Osteocyte (in vitro differentiated cells): Measurements from ENCODE around the gene ITGA6. TPM values are rescaled to one million over a fixed set of nuclear protein-coding genes. Genes with fewer than 3 reads are reported as not detected.
"Not testable (repeated sequence)": the region's sequence is repeated elsewhere in the genome, so short reads cannot be mapped to it uniquely, and the experiment has no call there.

Source experiments
- DNase-seq: peaks from one replicate; pipeline ENCODE4 v3.0.0; 2021; ENCODE audit warnings: mixed read lengths; ENCODE audit not compliant: unreplicated experiment; ENCODE audit errors: extremely low spot score
- H3K27ac Mint-ChIP-seq: one replicate; pipeline ENCODE4 v1.8.0; 2021; ENCODE audit warnings: mild to moderate bottlenecking, mixed read lengths; ENCODE audit not compliant: unreplicated experiment
- H3K27me3 Mint-ChIP-seq: one replicate; pipeline ENCODE4 v1.8.0; 2021; ENCODE audit warnings: mixed read lengths; ENCODE audit not compliant: unreplicated experiment
- H3K36me3 Mint-ChIP-seq: one replicate; pipeline ENCODE4 v1.8.0; 2021; ENCODE audit warnings: mixed read lengths; ENCODE audit not compliant: unreplicated experiment
- H3K4me1 Mint-ChIP-seq: one replicate; pipeline ENCODE4 v1.8.0; 2021; ENCODE audit warnings: mixed read lengths; ENCODE audit not compliant: unreplicated experiment
- H3K4me3 Mint-ChIP-seq: one replicate; pipeline ENCODE4 v1.8.0; 2021; ENCODE audit warnings: mild to moderate bottlenecking, moderate library complexity, mixed read lengths; ENCODE audit not compliant: unreplicated experiment
- H3K9me3 Mint-ChIP-seq: one replicate; pipeline ENCODE4 v1.8.0; 2021; ENCODE audit warnings: mixed read lengths; ENCODE audit not compliant: unreplicated experiment
- total RNA-seq: library from RNA; stranded (reverse); gene quantifications from 2 replicates; pipeline ENCODE4 v1.2.1, GENCODE V29; 2021
- TF ChIP-seq, protein P1 (sequence below): fragments of 200-600 bp; sonication (generic); IDR thresholded peaks from 2 replicates; pipeline ENCODE4 v1.5.0; 2021; ENCODE audit warnings: antibody characterized with exemption, mild to moderate bottlenecking, moderate library complexity

ITGA6 gene
- total RNA-seq, 1 donor from 2014 or later, result 4.2 TPM

DNA sequence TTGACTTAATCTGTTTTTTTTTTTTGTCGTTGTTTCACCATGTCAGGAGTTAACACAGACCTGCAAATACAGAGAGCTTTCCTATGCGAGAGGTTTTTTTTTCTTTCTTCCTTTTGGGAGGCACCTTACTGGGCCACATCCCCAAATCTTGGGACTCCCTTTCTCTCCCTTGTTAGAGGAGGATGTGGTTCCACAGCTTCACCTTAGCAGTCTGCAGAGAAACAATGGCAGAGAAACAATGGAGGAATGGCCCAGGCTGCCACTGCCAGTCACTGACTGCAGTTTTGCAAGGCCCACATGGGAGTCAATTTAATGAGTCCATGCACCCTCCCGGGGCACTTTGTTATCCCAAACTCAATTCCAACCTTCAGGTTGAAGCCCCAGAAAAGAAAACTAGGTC lies 107.7 kb downstream of the ITGA6 start:
- Mint-ChIP-seq H3K4me3 (no peak overlapping the region), H3K27me3 (peaks cover 21% of the 10 kb centered on the region), H3K9me3 (peaks cover 6% of the 10 kb centered on the region), H3K36me3 (peaks cover 3% of the 10 kb centered on the region), H3K4me1 (no peaks in the 10 kb centered on the region), H3K27ac (no peak overlapping the region)
- TF ChIP-seq, protein P1, sequence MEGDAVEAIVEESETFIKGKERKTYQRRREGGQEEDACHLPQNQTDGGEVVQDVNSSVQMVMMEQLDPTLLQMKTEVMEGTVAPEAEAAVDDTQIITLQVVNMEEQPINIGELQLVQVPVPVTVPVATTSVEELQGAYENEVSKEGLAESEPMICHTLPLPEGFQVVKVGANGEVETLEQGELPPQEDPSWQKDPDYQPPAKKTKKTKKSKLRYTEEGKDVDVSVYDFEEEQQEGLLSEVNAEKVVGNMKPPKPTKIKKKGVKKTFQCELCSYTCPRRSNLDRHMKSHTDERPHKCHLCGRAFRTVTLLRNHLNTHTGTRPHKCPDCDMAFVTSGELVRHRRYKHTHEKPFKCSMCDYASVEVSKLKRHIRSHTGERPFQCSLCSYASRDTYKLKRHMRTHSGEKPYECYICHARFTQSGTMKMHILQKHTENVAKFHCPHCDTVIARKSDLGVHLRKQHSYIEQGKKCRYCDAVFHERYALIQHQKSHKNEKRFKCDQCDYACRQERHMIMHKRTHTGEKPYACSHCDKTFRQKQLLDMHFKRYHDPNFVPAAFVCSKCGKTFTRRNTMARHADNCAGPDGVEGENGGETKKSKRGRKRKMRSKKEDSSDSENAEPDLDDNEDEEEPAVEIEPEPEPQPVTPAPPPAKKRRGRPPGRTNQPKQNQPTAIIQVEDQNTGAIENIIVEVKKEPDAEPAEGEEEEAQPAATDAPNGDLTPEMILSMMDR, result no peak
- DNase-seq, result no peak

DNA sequence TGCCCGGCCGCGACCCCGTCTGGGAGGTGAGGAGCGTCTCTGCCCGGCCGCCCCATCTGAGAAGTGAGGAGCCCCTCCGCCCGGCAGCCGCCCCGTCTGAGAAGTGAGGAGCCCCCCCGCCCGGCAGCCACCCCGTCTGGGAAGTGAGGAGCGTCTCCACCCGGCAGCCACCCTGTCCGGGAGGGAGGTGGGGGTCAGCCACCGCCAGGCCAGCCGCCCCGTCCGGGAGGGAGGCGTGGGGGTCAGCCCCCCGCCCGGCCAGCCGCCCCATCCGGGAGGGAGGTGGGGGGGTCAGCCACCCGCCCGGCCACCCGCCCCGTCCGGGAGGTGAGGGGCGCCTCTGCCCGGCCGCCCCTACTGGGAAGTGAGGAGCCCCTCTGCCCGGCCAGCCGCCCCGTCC lies 110.5 kb downstream of the ITGA6 start:
- H3K27ac Mint-ChIP-seq, H3K36me3 Mint-ChIP-seq, H3K4me3 Mint-ChIP-seq, DNase-seq, H3K4me1 Mint-ChIP-seq: not testable (repeated sequence)
- H3K27me3 Mint-ChIP-seq, result peaks cover 23% of the 10 kb centered on the region
- peaks cover 11% of the 10 kb centered on the region for H3K9me3 Mint-ChIP-seq

DNA sequence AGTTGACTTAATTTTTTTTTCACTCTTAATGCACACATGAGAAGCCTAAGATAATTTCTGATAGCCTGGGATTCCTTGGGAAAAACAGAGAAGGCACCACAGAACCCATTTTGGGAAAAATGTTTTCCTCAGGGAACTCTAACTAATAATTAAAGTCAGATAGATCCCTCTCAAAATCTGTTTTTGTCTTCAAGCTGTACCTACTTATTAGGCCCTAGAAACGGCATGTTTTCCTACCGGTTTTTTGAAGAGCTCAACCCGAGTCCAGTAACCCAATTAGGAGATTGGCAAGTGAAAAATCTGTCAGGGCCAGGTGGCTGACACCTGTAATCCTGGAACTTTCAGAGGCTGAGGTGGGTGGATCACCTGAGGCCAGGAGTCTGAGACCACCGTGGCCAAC lies 112.4 kb downstream of the ITGA6 start:
- H3K9me3 Mint-ChIP-seq, result peaks cover 11% of the 10 kb centered on the region
- H3K27me3 Mint-ChIP-seq, result peaks cover 16% of the 10 kb centered on the region
- no peak overlapping the region for H3K4me3 Mint-ChIP-seq
- TF ChIP-seq, protein P1, result no peak
- no peak for DNase-seq
- H3K27ac Mint-ChIP-seq, result no peak overlapping the region
- no peaks in the 10 kb centered on the region for H3K4me1 Mint-ChIP-seq
- H3K36me3 Mint-ChIP-seq, result peaks cover 5% of the 10 kb centered on the region

DNA sequence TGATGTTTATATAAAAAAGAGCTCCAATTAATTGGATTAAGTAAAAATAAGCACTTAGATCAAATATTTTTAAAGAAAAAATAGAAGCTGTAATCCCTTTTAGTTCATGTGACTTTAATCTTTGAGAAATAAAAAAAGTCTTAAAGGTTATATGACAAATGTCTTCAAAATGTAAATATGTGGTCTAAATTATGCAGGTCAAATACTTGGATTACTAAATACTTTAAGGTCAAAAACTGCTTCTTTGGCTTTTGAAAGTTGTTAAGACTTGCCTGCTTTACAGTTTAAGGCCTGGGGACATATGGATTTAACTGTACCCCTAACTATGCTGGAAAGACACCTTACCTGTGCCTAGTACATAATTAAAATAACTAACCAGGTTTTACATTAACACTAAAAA lies 113.0 kb downstream of the ITGA6 start:
- Mint-ChIP-seq H3K9me3 (peaks cover 15% of the 10 kb centered on the region), H3K4me1 (no peaks in the 10 kb centered on the region), H3K4me3 (no peak overlapping the region), H3K27ac (no peak overlapping the region), H3K36me3 (peaks cover 6% of the 10 kb centered on the region), H3K27me3 (peaks cover 12% of the 10 kb centered on the region)
- no peak for DNase-seq
- TF ChIP-seq, protein P1, result no peak

DNA sequence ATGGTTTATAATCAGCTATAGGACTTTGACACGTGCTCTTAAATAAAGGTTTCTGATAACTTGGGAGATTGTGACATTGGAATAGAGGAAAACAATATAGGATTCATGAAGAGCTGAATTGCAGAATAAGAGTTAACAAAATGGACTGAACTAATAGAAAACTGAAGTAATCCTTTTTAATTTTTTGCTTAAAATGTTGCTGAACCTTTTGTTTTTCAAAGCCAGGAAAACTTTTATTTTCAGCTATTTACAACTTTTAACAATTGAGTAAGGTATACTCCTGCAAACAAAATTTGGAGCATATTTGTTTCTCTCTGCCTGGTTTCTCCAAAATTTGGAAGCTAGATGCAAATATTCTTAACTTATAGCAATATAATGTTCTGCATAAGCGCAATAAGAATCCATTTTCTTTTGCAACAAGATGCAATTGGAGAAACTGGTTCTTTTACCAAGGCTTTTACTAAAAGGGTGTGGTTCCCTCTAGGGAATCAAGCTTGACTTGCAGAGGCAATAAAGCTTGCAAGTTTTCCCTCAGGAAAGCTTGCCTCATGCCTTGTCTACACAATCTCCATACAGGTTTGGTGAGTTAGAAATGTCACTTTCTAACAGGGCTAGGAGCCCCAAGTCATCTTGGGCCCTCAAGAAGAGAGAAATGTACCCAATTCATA lies 118.2 kb downstream of the ITGA6 start:
- H3K27ac Mint-ChIP-seq, result no peak overlapping the region
- no peak for DNase-seq

More for the DNA sequence above, 118.2 kb downstream of the ITGA6 start:
- no peaks in the 10 kb centered on the region for H3K4me1 Mint-ChIP-seq
- peaks cover 12% of the 10 kb centered on the region for H3K27me3 Mint-ChIP-seq
- peaks cover 2% of the 10 kb centered on the region for H3K36me3 Mint-ChIP-seq
- H3K9me3 Mint-ChIP-seq, result peaks cover 6% of the 10 kb centered on the region
- TF ChIP-seq, protein P1, result no peak
- no peak overlapping the region for H3K4me3 Mint-ChIP-seq
